Ureter (tissue), 1 donor: Measurements from ENCODE around the gene DNAH14. TPM values are rescaled to one million over a fixed set of nuclear protein-coding genes. Genes with fewer than 3 reads are reported as not detected.
"Not testable (repeated sequence)": the region's sequence is repeated elsewhere in the genome, so short reads cannot be mapped to it uniquely, and the experiment has no call there.

ENCODE experiments used
- DNase-seq: peaks from one replicate; pipeline ENCODE4 v3.0.0-alpha.2; 2020; ENCODE audit warnings: low spot score
- total RNA-seq: library from RNA; stranded (reverse); gene quantifications from one replicate; pipeline ENCODE4 v1.2.4, GENCODE V29; 2023
- donor health status: DM: yes; HTN: yes; CAD: no.

The DNAH14 gene
- total RNA-seq, 1 donor from 2014 or later: 27.5 TPM

DNA sequence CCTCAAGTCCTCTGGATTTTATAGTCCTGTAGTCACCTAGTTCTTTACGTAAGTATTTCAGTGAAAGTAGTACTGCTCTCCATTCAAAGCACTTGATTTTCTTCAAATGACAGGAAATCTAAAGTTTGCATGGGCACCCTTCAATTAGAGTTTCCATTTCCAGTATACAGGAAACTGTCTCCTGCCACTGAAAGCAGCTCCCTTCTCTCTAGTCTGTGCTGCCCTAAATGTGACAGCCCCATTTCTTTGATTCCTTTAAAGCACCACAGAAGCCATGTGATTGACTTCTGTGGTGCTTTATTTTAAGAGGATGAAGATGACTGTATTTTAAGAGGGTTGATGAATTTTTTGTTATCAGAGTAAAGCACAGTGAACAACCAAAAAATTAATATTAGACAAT is 226.1 kb downstream of the DNAH14 start:
- DNase-seq: no peak

DNA sequence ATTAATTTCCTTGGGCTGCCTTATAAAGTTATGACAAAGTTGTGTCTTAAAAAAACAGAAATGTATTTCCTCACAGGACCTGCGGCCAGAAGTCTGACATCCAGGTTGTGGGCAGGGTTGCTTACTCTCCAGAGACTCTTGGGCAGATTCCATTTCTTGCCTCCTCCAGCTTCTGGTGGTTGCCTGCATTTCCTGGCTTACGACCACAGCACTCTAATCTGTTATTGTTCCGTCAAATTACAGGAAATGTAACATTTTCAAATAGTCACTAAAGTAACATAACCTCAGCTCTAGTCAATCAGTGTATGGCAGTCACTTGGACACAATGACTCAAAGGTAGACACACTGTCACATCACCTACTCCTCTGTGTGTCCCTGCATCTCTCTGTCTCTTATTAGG is 226.8 kb downstream of the DNAH14 start:
- no peak for DNase-seq

GRCh38 chr1:225158291-225158690 is 228.8 kb downstream of the DNAH14 start:
- no peak for DNase-seq

- DNase-seq: no peak
These were observed 230.3 kb downstream of the DNAH14 start for GRCh38 chr1:225159793-225160192.

GRCh38 chr1:225177409-225177808 is 247.9 kb downstream of the DNAH14 start:
- not testable (repeated sequence) for DNase-seq

DNA sequence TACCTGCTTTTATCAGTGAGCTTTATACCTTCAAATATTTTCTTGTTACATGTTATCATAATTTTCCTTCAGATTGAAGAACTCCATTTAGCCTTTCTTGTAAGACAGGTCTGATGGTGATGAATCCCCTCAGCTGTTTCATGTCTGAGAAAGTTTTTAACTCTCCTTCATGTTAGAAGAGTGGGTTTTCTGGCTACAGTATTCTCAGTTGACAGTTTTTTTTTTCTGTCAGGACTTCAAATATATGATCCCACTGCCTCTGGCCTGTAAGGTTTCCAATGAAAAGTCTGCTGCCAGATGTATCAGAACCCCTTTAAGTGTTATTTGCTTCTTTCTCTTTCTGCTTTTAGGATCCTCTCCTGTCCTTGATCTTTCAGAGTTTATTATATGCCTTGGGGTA is 250.2 kb downstream of the DNAH14 start:
- no peak for DNase-seq

DNA sequence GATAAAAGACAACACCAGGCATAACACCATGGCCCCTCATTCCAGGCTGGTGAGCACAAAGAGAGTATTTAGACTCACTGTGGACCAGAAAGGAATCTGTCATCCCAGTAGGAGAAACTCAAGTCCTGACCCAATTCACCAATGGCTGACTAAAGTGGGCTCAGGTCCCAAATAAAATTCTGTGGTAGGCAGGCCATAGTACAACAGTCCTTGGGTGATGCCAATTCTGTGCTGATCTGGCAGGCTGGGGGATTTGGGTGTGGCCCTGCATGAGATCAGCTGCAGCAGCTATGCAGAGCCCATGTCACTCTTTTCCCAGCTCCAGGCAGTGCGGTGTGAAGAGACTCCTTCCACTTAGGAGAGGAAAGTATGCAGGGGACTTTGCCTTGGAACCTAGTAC is 253.2 kb downstream of the DNAH14 start:
- no peak for DNase-seq

GRCh38 chr1:225191199-225191753 is 261.8 kb downstream of the DNAH14 start:
- DNase-seq: no peak

GRCh38 chr1:225201447-225201846 is 272.0 kb downstream of the DNAH14 start:
- DNase-seq: no peak

GRCh38 chr1:225207791-225208190 is 278.3 kb downstream of the DNAH14 start:
- DNase-seq: no peak

- DNase-seq: no peak
These were observed 279.7 kb downstream of the DNAH14 start for GRCh38 chr1:225209153-225209552.

- DNase-seq: not testable (repeated sequence)
These were observed 280.7 kb downstream of the DNAH14 start for GRCh38 chr1:225210180-225210579.

DNA sequence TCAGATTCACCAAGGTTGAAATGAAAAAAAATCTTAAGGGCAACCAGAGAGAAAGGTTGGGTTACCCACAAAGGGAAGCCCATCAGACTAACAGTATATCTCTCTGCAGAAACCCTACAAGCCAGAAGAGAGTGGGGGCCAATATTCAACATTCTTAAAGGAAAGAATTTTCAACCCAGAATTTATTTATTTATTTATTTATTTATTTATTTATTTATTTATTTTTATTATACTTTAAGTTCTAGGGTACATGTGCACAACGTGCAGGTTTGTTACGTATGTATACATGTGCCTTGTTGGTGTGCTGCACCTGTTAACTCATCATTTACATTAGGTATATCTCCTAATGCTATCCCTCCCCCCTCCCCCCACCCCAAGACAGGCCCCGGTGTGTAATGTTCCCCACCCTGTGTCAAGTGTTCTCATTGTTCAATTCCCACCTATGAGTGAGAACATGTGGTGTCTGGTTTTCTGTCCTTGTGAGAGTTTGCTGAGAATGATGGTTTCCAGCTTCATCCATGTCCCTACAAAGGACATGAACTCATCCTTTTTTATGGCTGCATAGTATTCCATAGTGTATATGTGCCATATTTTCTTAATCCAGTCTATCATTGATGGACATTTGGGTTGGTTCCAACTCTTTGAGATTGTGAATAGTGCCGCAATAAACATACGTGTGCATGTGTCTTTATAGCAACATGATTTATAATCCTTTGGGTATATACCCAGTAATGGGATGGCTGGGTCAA is 282.4 kb downstream of the DNAH14 start:
- not testable (repeated sequence) for DNase-seq

DNA sequence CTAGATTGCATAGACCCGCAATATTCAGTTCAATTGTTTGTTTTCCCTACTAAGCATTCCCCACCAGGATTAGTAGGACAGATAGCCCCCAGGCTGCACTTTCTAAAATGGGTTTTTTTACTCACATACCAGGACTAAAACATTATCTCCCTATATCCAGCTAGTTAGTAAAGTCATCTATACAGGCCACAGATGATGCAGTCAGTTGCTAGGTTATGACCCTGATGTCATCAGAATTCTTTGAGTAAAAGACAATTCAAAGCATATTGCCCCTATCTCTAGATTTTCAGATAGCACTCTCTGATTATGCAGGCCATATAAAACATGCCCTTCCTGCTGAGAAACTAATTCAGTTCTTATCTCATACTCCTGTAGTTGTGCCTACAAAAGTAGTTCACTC is 294.8 kb downstream of the DNAH14 start:
- DNase-seq: no peak

- no peak for DNase-seq
These were observed 296.2 kb downstream of the DNAH14 start for GRCh38 chr1:225225681-225226080.

DNA sequence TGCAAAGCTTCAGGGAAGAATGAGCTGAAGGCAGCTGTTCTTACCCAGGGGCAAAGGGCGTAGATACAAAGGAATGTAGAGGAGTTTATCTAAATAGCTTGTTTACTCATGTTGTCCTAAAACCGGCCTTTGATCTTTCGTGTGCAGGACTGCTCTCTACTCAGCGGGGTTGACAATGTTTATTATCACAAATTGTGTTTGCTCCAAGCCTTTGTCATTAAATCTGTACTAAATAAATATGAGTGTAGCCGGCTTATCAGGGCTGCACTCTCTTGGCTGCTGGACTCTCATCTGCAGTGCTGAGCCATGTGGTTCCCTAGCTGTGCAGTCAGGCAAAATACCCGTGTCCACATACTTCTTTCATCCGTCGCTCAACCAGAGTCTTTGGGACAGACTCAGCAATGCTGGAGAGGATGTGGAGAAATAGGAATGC is 299.4 kb downstream of the DNAH14 start:
- no peak for DNase-seq

DNA sequence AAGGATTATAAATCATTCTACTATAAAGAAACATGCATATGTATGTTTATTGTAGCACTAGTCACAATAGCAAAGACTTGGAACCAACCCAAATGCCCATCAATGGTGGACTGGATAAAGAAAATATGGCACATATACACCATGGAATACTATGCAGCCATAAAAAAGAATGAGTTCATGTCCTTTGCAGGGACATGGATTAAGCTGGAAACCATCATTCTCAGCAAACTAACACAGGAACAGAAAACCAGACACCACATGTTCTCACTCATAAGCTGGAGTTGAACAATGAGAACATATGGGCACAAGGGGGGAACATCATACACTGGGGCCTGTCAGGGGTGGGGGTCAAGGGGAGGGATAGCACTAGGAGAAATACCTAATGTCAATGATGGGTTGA is 300.0 kb downstream of the DNAH14 start:
- DNase-seq: not testable (repeated sequence)

GRCh38 chr1:225230483-225230882 is 301.0 kb downstream of the DNAH14 start:
- no peak for DNase-seq

DNA sequence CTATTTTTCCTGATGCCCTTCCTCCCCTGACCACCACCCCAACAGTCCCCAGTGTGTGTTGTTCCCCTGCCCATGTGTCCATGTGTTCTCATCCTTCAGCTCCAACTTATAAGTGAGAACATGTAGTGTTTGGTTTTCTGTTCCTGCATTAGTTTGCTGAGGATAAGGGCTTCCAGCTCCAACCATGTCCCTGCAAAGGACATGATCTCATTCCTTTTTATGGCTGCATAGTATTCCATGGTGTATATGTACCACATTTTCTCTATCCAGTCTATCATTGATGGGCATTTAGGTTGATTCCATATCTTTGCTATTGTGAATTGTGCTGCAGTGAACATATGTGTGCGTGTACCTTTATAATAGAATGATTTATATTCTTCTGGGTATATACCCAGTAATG is 303.5 kb downstream of the DNAH14 start:
- DNase-seq: not testable (repeated sequence)

DNA sequence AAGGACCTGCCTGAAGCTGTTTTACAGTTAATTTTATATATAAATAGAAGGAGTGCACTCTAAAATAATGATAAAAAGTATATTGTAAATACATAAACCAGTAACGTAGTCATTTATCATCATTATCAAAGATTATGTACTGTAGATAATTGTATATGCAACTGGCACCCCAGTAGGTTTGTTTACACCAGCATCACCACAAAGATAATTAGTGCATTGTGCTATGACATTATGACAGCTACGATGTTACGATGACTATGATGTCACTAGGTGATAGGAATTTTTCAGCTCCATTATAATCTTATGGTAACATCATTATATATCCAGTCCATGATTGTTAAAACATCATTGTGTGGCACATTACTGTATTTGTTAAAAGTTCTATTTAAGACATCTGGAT is 313.1 kb downstream of the DNAH14 start:
- no peak for DNase-seq

DNA sequence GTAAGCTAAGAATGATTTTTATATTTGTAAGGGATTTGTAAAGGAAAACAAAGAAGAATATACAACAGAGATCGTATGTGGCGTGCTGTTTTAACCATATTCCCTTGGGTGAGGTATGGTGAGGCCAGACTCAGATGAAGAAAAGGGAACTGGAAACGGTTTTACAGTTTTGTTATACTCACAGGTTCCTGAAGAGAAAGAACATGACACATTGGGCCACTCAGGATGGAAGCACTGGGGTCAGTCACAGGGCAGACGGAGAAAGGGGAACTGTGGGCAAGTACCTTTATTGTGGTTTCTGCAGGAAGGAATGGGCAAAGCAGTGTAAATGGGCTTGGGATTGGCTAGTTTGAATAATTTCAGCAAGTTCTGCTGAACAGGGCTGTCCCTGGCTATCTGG is 321.0 kb downstream of the DNAH14 start:
- DNase-seq: no peak

DNA sequence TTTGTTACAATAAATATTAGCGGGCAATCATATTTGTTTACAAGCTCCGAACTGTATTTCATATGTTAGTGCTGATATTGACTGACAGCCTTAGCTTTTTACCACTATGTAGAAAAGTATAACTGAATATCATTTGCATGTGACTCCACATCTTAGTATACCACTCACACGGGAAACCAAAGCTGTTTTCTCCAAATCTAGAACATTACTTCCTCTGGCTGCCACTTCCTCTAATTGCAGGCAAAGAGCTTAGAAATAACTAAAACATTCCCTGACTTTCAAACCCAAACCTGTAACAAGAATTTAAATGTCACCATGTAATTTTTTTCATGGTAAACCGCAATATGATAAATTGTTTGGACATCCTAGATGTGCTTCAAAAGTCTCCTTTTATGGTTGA is 323.7 kb downstream of the DNAH14 start:
- no peak for DNase-seq

- no peak for DNase-seq
These were observed 324.3 kb downstream of the DNAH14 start for GRCh38 chr1:225253784-225254183.

DNA sequence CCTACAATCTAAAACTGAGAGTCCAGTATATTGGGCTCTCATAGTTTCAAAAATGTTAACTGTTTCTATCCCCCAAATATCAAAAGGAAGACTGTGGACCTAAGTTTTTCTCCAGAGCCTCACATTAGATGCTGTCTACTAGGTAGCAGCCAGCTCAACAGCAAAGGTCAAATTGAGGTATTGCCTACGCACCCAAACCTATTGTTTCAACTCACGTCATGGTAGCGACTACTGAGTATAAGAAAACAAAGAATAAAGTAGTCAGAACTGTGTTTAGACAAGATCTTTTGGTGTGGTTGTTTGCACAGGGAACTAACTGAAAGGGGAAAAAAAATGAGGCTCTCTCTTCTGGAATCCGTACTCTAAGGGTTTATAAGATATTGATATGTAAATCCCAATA is 325.2 kb downstream of the DNAH14 start:
- no peak for DNase-seq
